ENCODE measurements around the gene RNF213.

The RNF213 gene

GRCh38 chr17:80421381-80422090, 160.9 kb downstream of the RNF213 start:
- H3K4me1 Mint-ChIP-seq (ENCODE audit: low read depth), result peaks cover 10% of the 10 kb centered on the region
- H3K27me3 Mint-ChIP-seq, result no peaks in the 10 kb centered on the region
- peaks cover 2% of the 10 kb centered on the region for H3K36me3 Mint-ChIP-seq
- no peaks in the 10 kb centered on the region for H3K9me3 Mint-ChIP-seq (ENCODE audit: low read depth)
- no peak overlapping the region for H3K4me3 Mint-ChIP-seq
- no peak overlapping the region for H3K27ac Mint-ChIP-seq

DNA sequence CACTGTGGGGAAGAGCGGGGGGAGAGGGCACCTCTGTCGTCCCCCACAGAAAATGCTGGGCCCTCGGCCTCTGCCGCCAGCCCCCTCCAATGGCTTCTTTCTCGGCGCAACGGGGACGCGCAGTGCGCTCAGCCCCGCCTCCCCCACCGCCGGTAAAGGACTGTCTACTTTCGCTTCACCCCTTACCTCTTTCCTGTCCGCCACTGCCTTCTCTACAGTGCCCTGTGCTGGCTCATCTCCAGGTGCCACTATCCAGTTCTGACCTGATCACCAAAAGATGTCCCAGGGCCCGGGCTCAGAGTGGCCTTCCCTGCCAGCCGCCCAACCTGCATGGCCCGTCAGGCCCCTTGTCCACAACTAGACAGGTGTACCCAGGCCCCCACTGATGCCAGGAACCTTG, 161.6 kb downstream of the RNF213 start:
- H3K27me3 Mint-ChIP-seq, result no peaks in the 10 kb centered on the region
- peaks cover 7% of the 10 kb centered on the region for H3K4me1 Mint-ChIP-seq (ENCODE audit: low read depth)
- H3K4me3 Mint-ChIP-seq, result no peak overlapping the region
- peaks cover 2% of the 10 kb centered on the region for H3K36me3 Mint-ChIP-seq
- no peaks in the 10 kb centered on the region for H3K9me3 Mint-ChIP-seq (ENCODE audit: low read depth)
- H3K27ac Mint-ChIP-seq, result no peak overlapping the region

- Mint-ChIP-seq H3K9me3 (ENCODE audit: low read depth) (no peaks in the 10 kb centered on the region), H3K4me3 (no peak overlapping the region), H3K4me1 (ENCODE audit: low read depth) (peaks cover 6% of the 10 kb centered on the region), H3K36me3 (peaks cover 2% of the 10 kb centered on the region), H3K27ac (no peak overlapping the region), H3K27me3 (no peaks in the 10 kb centered on the region)
Observed at GRCh38 chr17:80422981-80423380, 162.3 kb downstream of the RNF213 start.

DNA sequence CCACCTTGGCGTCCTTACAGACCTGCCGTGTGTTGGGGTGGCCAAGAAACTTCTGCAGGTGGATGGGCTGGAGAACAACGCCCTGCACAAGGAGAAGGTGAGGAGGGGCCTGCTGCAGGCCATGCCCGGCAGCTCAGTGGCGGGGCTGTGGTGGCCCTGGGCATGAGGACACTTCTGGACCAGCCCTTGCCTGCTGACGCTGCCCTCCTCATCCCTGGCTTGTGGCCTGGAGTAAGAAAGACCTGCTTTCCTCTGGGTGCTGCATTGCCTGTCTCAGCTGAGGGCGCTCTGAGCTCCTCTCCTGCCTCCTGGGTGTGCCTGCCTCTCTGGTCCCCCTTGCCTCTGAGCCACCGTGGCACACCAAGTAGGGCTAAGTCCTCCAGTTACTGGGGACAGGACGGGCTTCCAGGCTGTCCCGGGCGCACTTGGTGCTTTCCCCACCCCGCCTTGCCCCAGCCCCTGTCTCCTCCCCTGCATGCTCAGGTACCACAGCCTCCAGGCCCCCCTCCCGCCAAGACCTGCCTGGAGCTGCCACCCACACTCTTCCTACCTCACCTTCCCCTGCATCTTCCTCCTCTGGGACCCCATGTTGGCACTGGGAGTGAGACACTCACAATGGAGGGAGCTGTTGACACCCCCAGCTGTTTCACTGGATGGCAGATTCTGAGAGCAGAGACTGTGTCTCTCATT, 163.0 kb downstream of the RNF213 start:
- Mint-ChIP-seq H3K27ac (no peak overlapping the region), H3K27me3 (no peaks in the 10 kb centered on the region), H3K36me3 (peaks cover 2% of the 10 kb centered on the region), H3K4me3 (no peak overlapping the region), H3K4me1 (ENCODE audit: low read depth) (peaks cover 6% of the 10 kb centered on the region), H3K9me3 (ENCODE audit: low read depth) (no peaks in the 10 kb centered on the region)

DNA sequence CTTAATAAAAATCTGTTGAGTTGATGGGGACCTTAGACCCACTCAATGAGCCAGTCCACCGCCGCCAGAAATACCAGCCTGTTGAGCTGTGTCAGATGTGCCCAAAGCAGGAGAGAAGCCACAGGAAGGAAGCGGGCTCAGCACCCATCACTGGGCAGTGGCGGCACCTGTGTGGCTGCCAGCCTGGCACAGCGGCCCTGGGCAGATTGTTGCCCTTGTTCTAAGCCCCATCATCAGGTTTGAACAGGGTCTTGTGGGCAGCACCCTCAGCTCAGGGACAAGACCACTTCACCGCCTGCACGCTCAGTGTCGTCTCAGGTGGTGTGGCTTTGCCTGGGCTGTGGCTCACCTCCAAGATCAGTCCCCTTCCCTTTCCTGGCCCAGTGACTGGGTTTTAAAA, 163.6 kb downstream of the RNF213 start:
- Mint-ChIP-seq H3K4me3 (no peak overlapping the region), H3K27ac (no peak overlapping the region), H3K4me1 (ENCODE audit: low read depth) (peaks cover 6% of the 10 kb centered on the region), H3K36me3 (peaks cover 2% of the 10 kb centered on the region), H3K27me3 (no peaks in the 10 kb centered on the region), H3K9me3 (ENCODE audit: low read depth) (no peaks in the 10 kb centered on the region)

DNA sequence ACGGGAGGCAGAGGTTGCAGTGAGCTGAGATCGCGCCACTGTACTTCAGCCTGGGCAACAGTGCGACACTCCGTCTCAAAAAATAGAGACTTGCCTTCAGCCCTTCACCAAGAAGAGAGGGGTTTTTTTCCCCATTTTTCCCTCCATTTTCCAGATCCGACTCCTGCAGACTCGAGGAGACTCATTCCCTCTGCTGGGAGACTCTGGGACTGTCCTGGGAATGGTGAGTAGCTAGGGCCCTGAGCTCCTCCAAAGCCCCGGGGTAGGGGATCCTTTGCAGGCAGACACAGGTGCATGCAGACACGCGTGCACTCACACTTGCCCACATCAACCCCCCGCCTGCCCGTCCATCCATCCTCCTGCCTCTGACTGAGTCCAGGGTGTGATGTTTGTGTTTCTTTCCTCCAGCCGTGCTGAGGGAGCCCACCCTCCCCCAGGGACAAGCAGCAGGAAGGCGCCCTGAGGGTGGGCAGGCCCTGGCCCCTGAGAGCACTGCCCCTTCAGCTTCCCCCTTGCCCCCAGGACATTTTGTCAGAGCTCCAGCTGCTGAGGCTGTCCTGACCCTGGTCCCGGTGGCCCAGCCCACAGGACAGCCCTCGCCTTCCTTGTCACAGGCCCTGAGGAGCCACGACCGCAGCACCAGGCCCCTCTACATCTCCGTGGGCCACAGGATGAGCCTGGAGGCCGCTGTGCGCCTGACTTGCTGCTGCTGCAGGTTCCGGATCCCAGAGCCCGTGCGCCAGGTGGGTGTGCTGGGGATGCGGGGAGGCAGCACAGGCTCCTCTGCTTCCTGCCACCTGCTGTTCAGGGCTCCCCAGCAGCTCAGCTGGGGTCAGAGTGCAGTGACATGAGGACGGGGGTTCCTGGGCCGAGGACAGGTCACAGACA, 164.5 kb downstream of the RNF213 start:
- no peaks in the 10 kb centered on the region for H3K36me3 Mint-ChIP-seq
- no peak overlapping the region for H3K27ac Mint-ChIP-seq
- no peaks in the 10 kb centered on the region for H3K9me3 Mint-ChIP-seq (ENCODE audit: low read depth)
- no peaks in the 10 kb centered on the region for H3K27me3 Mint-ChIP-seq
- no peak overlapping the region for H3K4me3 Mint-ChIP-seq
- H3K4me1 Mint-ChIP-seq (ENCODE audit: low read depth), result peaks cover 6% of the 10 kb centered on the region

- no peak overlapping the region for H3K27ac Mint-ChIP-seq
- no peak overlapping the region for H3K4me3 Mint-ChIP-seq
- H3K4me1 Mint-ChIP-seq (ENCODE audit: low read depth), result peaks cover 6% of the 10 kb centered on the region
Observed at GRCh38 chr17:80425835-80426426, 165.3 kb downstream of the RNF213 start.

DNA sequence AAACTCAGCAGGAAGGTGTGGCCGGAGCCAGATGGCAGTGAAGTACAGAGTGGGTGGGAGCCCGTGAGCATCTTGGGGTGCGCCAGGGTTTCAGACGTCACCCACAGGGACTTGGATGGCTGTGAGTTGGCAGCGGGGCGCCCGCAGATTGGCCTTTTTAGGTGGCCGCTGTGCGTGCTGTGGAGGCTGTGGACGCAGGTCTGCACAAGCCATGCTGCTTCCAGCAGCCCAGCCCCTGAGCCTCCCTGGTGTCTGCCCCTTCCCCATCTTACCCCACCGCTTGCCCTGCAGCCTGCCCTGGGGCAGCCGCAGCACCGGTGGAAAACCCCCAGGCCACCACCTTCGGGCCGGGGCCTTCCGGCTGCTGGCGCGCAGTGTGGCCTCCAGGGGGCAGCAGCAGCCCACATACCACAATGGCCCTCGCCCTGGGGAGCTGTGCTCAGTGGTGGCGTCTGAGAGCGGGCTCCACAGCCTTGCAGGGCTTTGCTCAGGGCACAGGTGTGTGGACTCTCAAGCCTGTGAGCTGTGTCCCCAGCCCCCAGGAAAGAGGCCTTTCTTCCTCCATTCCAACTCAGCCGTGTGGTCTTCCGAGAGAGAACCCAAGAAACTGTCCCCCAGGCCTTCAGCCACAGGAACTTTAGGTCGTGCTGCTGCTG, 166.1 kb downstream of the RNF213 start:
- Mint-ChIP-seq H3K9me3 (ENCODE audit: low read depth) (no peaks in the 10 kb centered on the region), H3K27me3 (no peaks in the 10 kb centered on the region), H3K4me1 (ENCODE audit: low read depth) (peaks cover 6% of the 10 kb centered on the region), H3K36me3 (no peaks in the 10 kb centered on the region), H3K27ac (no peak overlapping the region), H3K4me3 (no peak overlapping the region)

More at GRCh38 chr17:80425835-80426426, 165.3 kb downstream of the RNF213 start:
- H3K9me3 Mint-ChIP-seq (ENCODE audit: low read depth), result no peaks in the 10 kb centered on the region
- H3K27me3 Mint-ChIP-seq, result no peaks in the 10 kb centered on the region
- no peaks in the 10 kb centered on the region for H3K36me3 Mint-ChIP-seq

DNA sequence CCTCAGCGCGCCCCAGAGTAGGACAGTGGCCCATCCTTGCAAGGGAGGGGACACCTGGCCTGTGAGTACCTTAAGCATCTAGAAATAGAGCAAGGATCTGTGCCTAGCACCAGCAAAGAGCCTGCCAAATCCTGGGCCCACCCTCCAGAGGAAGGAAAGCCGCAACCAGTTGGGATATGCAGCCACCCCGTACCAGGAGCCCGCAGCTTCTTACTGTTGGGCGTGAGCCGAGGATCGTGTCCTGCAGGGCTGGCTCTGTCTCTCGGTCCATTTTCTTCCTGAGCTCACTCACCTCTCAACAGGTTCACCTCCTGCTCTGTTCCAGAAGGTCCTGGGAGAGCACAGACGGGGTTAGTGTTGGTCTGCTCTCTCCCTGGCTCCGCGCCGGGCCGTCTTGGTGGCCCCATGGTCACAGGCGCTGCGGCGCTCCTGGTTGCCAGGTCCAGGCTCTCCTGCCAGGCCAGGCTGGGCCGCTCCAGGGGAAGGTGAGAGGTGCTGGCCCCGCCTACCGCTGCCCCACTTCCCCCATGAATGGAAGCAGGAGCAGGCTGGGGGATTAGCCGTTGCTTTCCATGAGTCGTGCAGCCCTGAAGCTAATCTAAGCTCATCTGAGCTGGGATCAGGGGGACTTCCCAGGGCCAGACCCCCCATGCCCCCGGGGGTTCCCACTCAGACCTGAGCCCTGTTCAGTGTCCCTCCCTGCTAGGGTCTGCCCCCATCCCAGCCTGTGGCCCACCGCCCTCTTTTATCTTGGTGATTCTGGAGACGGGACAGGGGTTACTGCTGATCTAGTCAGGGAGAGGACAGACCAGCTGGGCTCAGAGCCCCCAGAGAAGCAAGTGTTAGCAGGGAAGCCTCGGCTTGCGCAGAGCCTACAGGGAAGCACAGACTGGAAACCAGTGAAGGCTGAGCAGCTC, 167.0 kb downstream of the RNF213 start:
- no peaks in the 10 kb centered on the region for H3K9me3 Mint-ChIP-seq (ENCODE audit: low read depth)
- H3K4me1 Mint-ChIP-seq (ENCODE audit: low read depth), result peaks cover 6% of the 10 kb centered on the region
- H3K27ac Mint-ChIP-seq, result no peak overlapping the region
- no peaks in the 10 kb centered on the region for H3K36me3 Mint-ChIP-seq
- no peaks in the 10 kb centered on the region for H3K27me3 Mint-ChIP-seq
- no peak overlapping the region for H3K4me3 Mint-ChIP-seq

DNA sequence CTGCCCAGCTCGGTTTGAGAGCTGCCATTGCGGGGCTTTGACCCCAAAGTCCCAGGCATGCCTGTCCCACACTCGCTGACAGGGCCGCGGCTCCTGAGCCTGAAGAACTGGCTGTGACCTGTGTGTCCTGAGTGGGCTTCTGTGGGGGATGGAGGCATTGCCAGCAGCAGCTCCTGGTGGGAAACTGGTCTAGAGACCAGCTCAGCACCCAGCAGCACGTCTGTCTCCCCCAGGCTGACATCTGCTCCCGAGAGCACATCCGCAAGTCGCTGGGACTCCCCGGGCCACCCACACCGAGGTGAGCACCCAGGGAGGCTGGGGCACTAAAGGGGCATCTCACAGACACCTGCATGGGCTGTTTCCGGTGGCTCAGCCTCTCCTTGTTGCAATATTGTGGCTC, 167.7 kb downstream of the RNF213 start:
- no peak overlapping the region for H3K4me3 Mint-ChIP-seq
- H3K27me3 Mint-ChIP-seq, result no peaks in the 10 kb centered on the region
- H3K36me3 Mint-ChIP-seq, result no peaks in the 10 kb centered on the region
- no peaks in the 10 kb centered on the region for H3K9me3 Mint-ChIP-seq (ENCODE audit: low read depth)
- H3K27ac Mint-ChIP-seq, result no peak overlapping the region
- H3K4me1 Mint-ChIP-seq (ENCODE audit: low read depth), result peaks cover 6% of the 10 kb centered on the region

DNA sequence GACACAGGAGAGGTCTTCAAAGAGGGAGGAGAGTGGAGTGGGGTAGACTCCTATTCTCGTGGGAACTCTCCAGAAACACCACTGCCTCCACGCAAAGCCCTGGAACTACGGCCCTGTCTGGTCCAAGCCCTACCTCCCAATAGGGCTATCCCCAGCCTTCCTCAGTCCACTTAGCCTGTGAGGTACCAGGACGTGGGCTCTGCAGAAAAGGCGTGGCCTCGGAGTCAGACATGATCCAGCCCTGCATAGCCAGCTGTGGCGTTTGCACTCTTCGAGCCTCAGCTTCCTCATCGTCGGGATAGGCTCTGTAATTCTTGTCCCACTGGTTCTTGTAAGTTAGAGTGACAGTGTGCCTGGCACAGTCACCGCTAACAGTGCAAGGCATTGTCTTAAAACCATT, 168.1 kb downstream of the RNF213 start:
- H3K27me3 Mint-ChIP-seq, result no peaks in the 10 kb centered on the region
- no peaks in the 10 kb centered on the region for H3K36me3 Mint-ChIP-seq
- H3K9me3 Mint-ChIP-seq (ENCODE audit: low read depth), result no peaks in the 10 kb centered on the region
- H3K4me3 Mint-ChIP-seq, result no peak overlapping the region
- no peak overlapping the region for H3K27ac Mint-ChIP-seq
- H3K4me1 Mint-ChIP-seq (ENCODE audit: low read depth), result peaks cover 6% of the 10 kb centered on the region

- Mint-ChIP-seq H3K9me3 (ENCODE audit: low read depth) (no peaks in the 10 kb centered on the region), H3K36me3 (no peaks in the 10 kb centered on the region), H3K27me3 (no peaks in the 10 kb centered on the region)
Observed at GRCh38 chr17:80429356-80430275, 169.0 kb downstream of the RNF213 start.

More at GRCh38 chr17:80429356-80430275, 169.0 kb downstream of the RNF213 start:
- no peak overlapping the region for H3K27ac Mint-ChIP-seq
- peaks cover 3% of the 10 kb centered on the region for H3K4me1 Mint-ChIP-seq (ENCODE audit: low read depth)
- H3K4me3 Mint-ChIP-seq, result no peak overlapping the region
